Skeletal muscle tissue (tissue), 4 donors: Measurements from ENCODE around the gene RPS17. TPM values are rescaled to one million over a fixed set of nuclear protein-coding genes. Genes with fewer than 3 reads are reported as not detected.
"Not testable (repeated sequence)": the region's sequence is repeated elsewhere in the genome, so short reads cannot be mapped to it uniquely, and the experiment has no call there.

Source experiments
- H3K27ac ChIP-seq: one replicate; pipeline ENCODE4 v1.7.0; 2013; ENCODE audit warnings: mild to moderate bottlenecking, low read depth, low read length, inconsistent platforms
- H3K27me3 ChIP-seq, 3 donors: one replicate each; pipeline ENCODE4 v1.7.0; 2013; ENCODE audit warnings: low read length in 3 of 3; ENCODE audit not compliant: control insufficient read depth in 3 of 3, insufficient read depth in 3 of 3
- H3K36me3 ChIP-seq, 3 donors: one replicate each; pipeline ENCODE4 v1.7.0; 2013; ENCODE audit warnings: low read length in 3 of 3; ENCODE audit not compliant: control insufficient read depth in 3 of 3, insufficient read depth in 3 of 3
- H3K4me1 ChIP-seq, 3 donors: one replicate each; pipeline ENCODE4 v1.7.0; 2013; ENCODE audit warnings: low read length in 3 of 3, mild to moderate bottlenecking in 3 of 3; ENCODE audit not compliant: control insufficient read depth in 3 of 3, insufficient read depth in 3 of 3
- H3K4me3 ChIP-seq, 3 donors: one replicate each; pipeline ENCODE4 v1.7.0; 2013; ENCODE audit warnings: low read length in 3 of 3
- H3K9ac ChIP-seq, 3 donors: one replicate each; pipeline ENCODE4 v1.7.0; 2013; ENCODE audit warnings: low read length in 3 of 3, mild to moderate bottlenecking in 3 of 3, moderate library complexity in 2 of 3, low read depth in 1 of 3
- H3K9me3 ChIP-seq, 3 donors: one replicate each; pipeline ENCODE4 v1.7.0; 2013; ENCODE audit warnings: low read length in 3 of 3; ENCODE audit not compliant: control insufficient read depth in 3 of 3
- total RNA-seq: library from RNA; depleted of rRNA; stranded (reverse); fragments of >200 nt; gene quantifications from one replicate; pipeline ENCODE4 v1.2.3, GENCODE V29; 2014
- donor health status: Osteomylitis.

The RPS17 gene
- total RNA-seq, 1 donor from 2014 or later = 2,242 TPM

GRCh38 chr15:82497978-82498377 lies 42.3 kb downstream of the RPS17 start:
- H3K36me3 ChIP-seq, H3K4me1 ChIP-seq, H3K27ac ChIP-seq, H3K27me3 ChIP-seq, H3K9ac ChIP-seq, H3K9me3 ChIP-seq, H3K4me3 ChIP-seq: not testable (repeated sequence)

DNA sequence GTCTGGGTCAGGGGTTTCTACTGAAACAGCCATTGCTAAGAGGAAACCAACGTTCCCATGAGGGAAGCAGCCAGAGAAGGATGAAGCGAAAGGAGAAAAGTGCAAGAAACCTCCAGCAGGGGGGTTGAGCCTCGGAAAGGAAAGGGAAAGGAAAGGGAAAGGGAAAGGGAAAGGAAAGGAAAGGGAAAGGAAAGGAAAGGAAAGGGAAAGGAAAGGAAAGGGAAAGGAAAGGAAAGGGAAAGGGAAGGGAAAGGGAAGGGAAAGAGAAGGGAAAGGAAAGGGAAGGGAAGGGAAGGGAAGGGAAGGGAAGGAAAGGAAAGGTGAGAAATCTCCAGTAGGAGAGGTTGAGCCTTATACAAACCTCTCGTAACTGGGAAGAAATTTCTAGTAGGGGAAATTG lies 52.0 kb downstream of the RPS17 start:
- not testable (repeated sequence) for H3K9me3 ChIP-seq, H3K4me1 ChIP-seq, H3K4me3 ChIP-seq, H3K27me3 ChIP-seq, H3K9ac ChIP-seq, H3K36me3 ChIP-seq, H3K27ac ChIP-seq

DNA sequence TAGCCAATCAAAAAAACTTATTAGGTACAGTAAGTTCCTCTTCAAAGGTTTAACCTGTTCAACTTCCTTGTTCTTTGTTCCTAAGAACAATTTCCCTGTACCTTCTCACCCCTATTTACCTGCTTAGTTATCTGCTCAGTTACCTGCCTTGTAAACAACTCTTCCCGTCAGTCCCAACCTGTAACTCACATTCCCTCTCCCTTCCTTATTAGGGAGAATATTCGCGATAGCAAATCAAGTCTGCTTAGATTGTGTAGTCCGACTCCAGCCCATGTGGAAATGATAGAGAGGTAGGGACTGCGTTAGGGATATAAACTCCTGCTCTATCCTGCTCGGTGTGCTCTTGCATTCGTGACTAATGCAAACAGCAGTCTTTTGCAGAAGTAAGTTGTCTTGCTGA lies 53.2 kb downstream of the RPS17 start:
- H3K27me3 ChIP-seq, H3K4me3 ChIP-seq, H3K27ac ChIP-seq, H3K9me3 ChIP-seq, H3K9ac ChIP-seq, H3K36me3 ChIP-seq, H3K4me1 ChIP-seq: not testable (repeated sequence)

Other genes starting within 250 kb of the RPS17 start
- gene GOLGA6L10, start 191.0 kb downstream of the RPS17 start, total RNA-seq = 0.52 TPM
- 4.2 TPM for gene GOLGA6L9, start 110.6 kb downstream of the RPS17 start, total RNA-seq
- 0.52 TPM for gene CPEB1, start 106.9 kb upstream of the RPS17 start, total RNA-seq
- gene AP3B2, start 169.4 kb upstream of the RPS17 start, total RNA-seq = not detected